ENCODE results near the gene MAFB. TPM values are rescaled to one million over a fixed set of nuclear protein-coding genes. Genes with fewer than 3 reads are reported as not detected.

Gene MAFB
- polyA plus RNA-seq, 3 donors, result 113 to 161 (median 134) TPM

GRCh38 chr20:40637176-40637575 is 51.9 kb downstream of the MAFB start:
- peaks cover 16 to 30% (median 22%) of the 10 kb centered on the region in 3 donors for H3K27me3 Mint-ChIP-seq (ENCODE audit: low read depth in 3 of 3)
- no peak for TF ChIP-seq CTCF (IDR thresholded peaks at IDR 0.05)
- H3K9me3 Mint-ChIP-seq, result peaks cover 0 to 6% (median 2%) of the 10 kb centered on the region in 7 donors
- 100% methylated on average over 1 of the region's 3 CpGs for WGBS (ENCODE audit: insufficient coverage)
- Histone ChIP-seq H3K36me3 (replicated peaks in 1 of 2; ENCODE audit: control insufficient read depth in 1 of 2, insufficient read depth in 2 of 2, low read length in 2 of 2) (no peaks in the 10 kb centered on the region), H3K27me3 (ENCODE audit: control insufficient read depth in 2 of 2, insufficient read depth in 2 of 2, low read length in 2 of 2) (peaks cover 0 to 13% of the 10 kb centered on the region in 2 donors), H2AFZ (ENCODE audit: insufficient read depth, low read depth, low read length, poor library complexity, severe bottlenecking) (no peak overlapping the region), H3K9me3 (replicated peaks in 1 of 2; ENCODE audit: control insufficient read depth in 1 of 2, insufficient read depth in 1 of 2, low read length in 2 of 2) (no peaks in the 10 kb centered on the region), H3K79me2 (ENCODE audit: insufficient read depth, low read length) (no peaks in the 10 kb centered on the region), H3K4me3 (replicated peaks in 1 of 3; ENCODE audit: low read depth in 2 of 3, low read length in 3 of 3) (no peak overlapping the region), H3K27ac (ENCODE audit: low read depth in 1 of 2, low read length in 2 of 2) (no peak overlapping the region), H3K9ac (ENCODE audit: insufficient read depth, low read length, poor library complexity, severe bottlenecking) (no peak overlapping the region), H4K20me1 (ENCODE audit: insufficient read depth, low read length) (no peaks in the 10 kb centered on the region), H3K4me2 (replicated peaks; ENCODE audit: extremely low read depth, low read length, poor library complexity, severe bottlenecking) (no peak overlapping the region), H3K4me1 (ENCODE audit: control insufficient read depth in 1 of 2, insufficient read depth in 2 of 2, low read length in 2 of 2) (peaks cover 13 to 15% of the 10 kb centered on the region in 2 donors)
- DNase-seq, result no peak
- intact Hi-C loops (cut with micrococcal nuclease), result loop anchor here in 1 of 2 donors (10.0 kb wide), 1 partner anchor 52 kb away; no protein-coding TSS in a partner anchor
- no peak overlapping the region for H3K4me3 Mint-ChIP-seq
- peaks cover 27% of the 10 kb centered on the region for H3K4me1 Mint-ChIP-seq
- no peak overlapping the region for H3K27ac Mint-ChIP-seq
- H3K36me3 Mint-ChIP-seq, result no peaks in the 10 kb centered on the region

- H3K9me3 ChIP-seq (replicated peaks in 1 of 2; ENCODE audit: control insufficient read depth in 1 of 2, insufficient read depth in 1 of 2, low read length in 2 of 2), result no peaks in the 10 kb centered on the region
- no peak for TF ChIP-seq CTCF (IDR thresholded peaks at IDR 0.05)
- H3K4me2 ChIP-seq (replicated peaks; ENCODE audit: extremely low read depth, low read length, poor library complexity, severe bottlenecking), result no peak overlapping the region
- no peak overlapping the region for H2AFZ ChIP-seq (ENCODE audit: insufficient read depth, low read depth, low read length, poor library complexity, severe bottlenecking)
- no peak overlapping the region for H3K9ac ChIP-seq (ENCODE audit: insufficient read depth, low read length, poor library complexity, severe bottlenecking)
- H3K36me3 Mint-ChIP-seq, result no peaks in the 10 kb centered on the region
- peaks cover 10 to 11% of the 10 kb centered on the region in 2 donors for H3K4me1 ChIP-seq (ENCODE audit: control insufficient read depth in 1 of 2, insufficient read depth in 2 of 2, low read length in 2 of 2)
- H3K4me3 ChIP-seq (replicated peaks in 1 of 3; ENCODE audit: low read depth in 2 of 3, low read length in 3 of 3), result no peak overlapping the region
- H3K4me3 Mint-ChIP-seq, result no peak overlapping the region
- H3K27ac Mint-ChIP-seq, result no peak overlapping the region
- H3K9me3 Mint-ChIP-seq, result peaks cover 0 to 6% (median 2%) of the 10 kb centered on the region in 7 donors
- H3K4me1 Mint-ChIP-seq, result peaks cover 20% of the 10 kb centered on the region
- peaks cover 0 to 13% of the 10 kb centered on the region in 2 donors for H3K27me3 ChIP-seq (ENCODE audit: control insufficient read depth in 2 of 2, insufficient read depth in 2 of 2, low read length in 2 of 2)
- no peaks in the 10 kb centered on the region for H3K79me2 ChIP-seq (ENCODE audit: insufficient read depth, low read length)
- DNase-seq, result no peak
- no CpG with 5 or more reads among the region's 2 CpGs for WGBS (ENCODE audit: insufficient coverage)
- H3K36me3 ChIP-seq (replicated peaks in 1 of 2; ENCODE audit: control insufficient read depth in 1 of 2, insufficient read depth in 2 of 2, low read length in 2 of 2), result no peaks in the 10 kb centered on the region
- intact Hi-C loops (cut with micrococcal nuclease), result loop anchor here in 1 of 2 donors (10.0 kb wide), 1 partner anchor 52 kb away; no protein-coding TSS in a partner anchor
- H3K27ac ChIP-seq (ENCODE audit: low read depth in 1 of 2, low read length in 2 of 2), result no peak overlapping the region
- no peaks in the 10 kb centered on the region for H4K20me1 ChIP-seq (ENCODE audit: insufficient read depth, low read length)
- H3K27me3 Mint-ChIP-seq (ENCODE audit: low read depth in 3 of 3), result peaks cover 20 to 30% (median 23%) of the 10 kb centered on the region in 3 donors
Observed at GRCh38 chr20:40636486-40636885, 52.5 kb downstream of the MAFB start.

Data from CD14-positive monocyte (primary cell).